GM18505 (cell line): Measurements from ENCODE around the gene REXO5.

Experiments
- ATAC-seq: cut with Tn5 transposase; IDR thresholded peaks from one replicate; pipeline ENCODE4 v1.9.1; 2021; ENCODE audit not compliant: unreplicated experiment
- POLR2A ChIP-seq: IDR thresholded peaks from 4 replicates; pipeline ENCODE4 v1.6.1; 2011; ENCODE audit warnings: borderline replicate concordance; ENCODE audit not compliant: insufficient read depth, insufficient read length; ENCODE audit errors: extremely low read depth

Gene REXO5

GRCh38 chr16:20818929-20819585 is 12.7 kb downstream of the REXO5 start:
- ATAC-seq = no peak

GRCh38 chr16:20821682-20822081 is 15.4 kb downstream of the REXO5 start:
- TF ChIP-seq POLR2A = no peak

More at GRCh38 chr16:20818929-20819585, 12.7 kb downstream of the REXO5 start:
- no peak for TF ChIP-seq POLR2A

GRCh38 chr16:20822521-20823325 is 16.4 kb downstream of the REXO5 start:
- ATAC-seq = no peak

More at GRCh38 chr16:20821682-20822081, 15.4 kb downstream of the REXO5 start:
- no peak for ATAC-seq

GRCh38 chr16:20826039-20826566 is 19.8 kb downstream of the REXO5 start:
- no peak for ATAC-seq
- TF ChIP-seq POLR2A = no peak

More at GRCh38 chr16:20822521-20823325, 16.4 kb downstream of the REXO5 start:
- TF ChIP-seq POLR2A = no peak

- TF ChIP-seq POLR2A = no peak
These were observed 23.2 kb downstream of the REXO5 start for GRCh38 chr16:20829536-20829935.

GRCh38 chr16:20830372-20830771 is 24.0 kb downstream of the REXO5 start:
- TF ChIP-seq POLR2A = no peak
- no peak for ATAC-seq

More at GRCh38 chr16:20829536-20829935, 23.2 kb downstream of the REXO5 start:
- ATAC-seq = no peak

- no peak for ATAC-seq
- no peak for TF ChIP-seq POLR2A
These were observed 26.8 kb downstream of the REXO5 start for GRCh38 chr16:20833086-20833485.

GRCh38 chr16:20838240-20838639 is 31.9 kb downstream of the REXO5 start:
- no peak for TF ChIP-seq POLR2A
- no peak for ATAC-seq

- no peak for TF ChIP-seq POLR2A
- ATAC-seq = no peak
These were observed 33.2 kb downstream of the REXO5 start for GRCh38 chr16:20839504-20839903.

- TF ChIP-seq POLR2A = no peak
- ATAC-seq = no peak
These were observed 37.7 kb downstream of the REXO5 start for GRCh38 chr16:20844054-20844453.

- no peak for ATAC-seq
- no peak for TF ChIP-seq POLR2A
These were observed 38.3 kb downstream of the REXO5 start for GRCh38 chr16:20844588-20844987.

- no peak for TF ChIP-seq POLR2A
- no peak for ATAC-seq
These were observed 39.7 kb downstream of the REXO5 start for GRCh38 chr16:20846030-20846429.

- ATAC-seq = no peak
These were observed 40.2 kb downstream of the REXO5 start for GRCh38 chr16:20846551-20846950.

GRCh38 chr16:20847550-20847949 is 41.2 kb downstream of the REXO5 start:
- no peak for ATAC-seq
- no peak for TF ChIP-seq POLR2A

More at GRCh38 chr16:20846551-20846950, 40.2 kb downstream of the REXO5 start:
- no peak for TF ChIP-seq POLR2A
